SK-N-SH (cell line): ENCODE measurements around the gene RAB22A. TPM values are rescaled to one million over a fixed set of nuclear protein-coding genes. Genes with fewer than 3 reads are reported as not detected.
A peak's percentile ranks its signal among the peaks of the same experiment; 100 is the strongest.

ENCODE experiments used
- CTCF ChIA-PET: fragments of 300-600, 350-600 bp; formaldehyde crosslinking; extraction: SDS; loops from one replicate; lab custom pipeline; 2021; lab: Yijun Ruan, JAX
- POLR2A ChIA-PET: fragments of 350-600 bp; sonication (Branson Sonifier 250); formaldehyde crosslinking; extraction: SDS; loops from one replicate; lab custom pipeline; 2020; ENCODE audit warnings: antibody characterized with exemption, inconsistent platforms; lab: Yijun Ruan, JAX
- DNase-seq: peaks from one replicate; pipeline ENCODE4 v3.0.0; 2012
- H2AFZ ChIP-seq: fragments of 200-600 bp; sonication (generic); 2 replicates; pipeline ENCODE4 v1.8.1; 2016; ENCODE audit warnings: antibody characterized with exemption, mild to moderate bottlenecking, low read depth
- H3F3A ChIP-seq: fragments of 200-600 bp; sonication (generic); replicated peaks from 2 replicates; pipeline ENCODE3; 2016; ENCODE audit warnings: antibody characterized with exemption, mild to moderate bottlenecking; ENCODE audit not compliant: insufficient read depth
- H3K27ac ChIP-seq, 2 experiments: fragments of 200-500 bp in 1 of 2; fragments of 200-600 bp in 1 of 2; sonication (Bioruptor generic) in 1 of 2; sonication (generic), shearing (Covaris generic) in 1 of 2; 2 replicates each; pipeline versions ENCODE4 v1.5.1 to v1.6.1; 2014 to 2016; ENCODE audit warnings: low read depth in 2 of 2, inconsistent platforms in 1 of 2, low read length in 1 of 2, mild to moderate bottlenecking in 1 of 2, mixed read lengths in 1 of 2
- H3K27me3 ChIP-seq: fragments of 200-600 bp; sonication (generic), shearing (Covaris generic); 2 replicates; pipeline ENCODE4 v1.6.1; 2016; ENCODE audit warnings: mixed run types; ENCODE audit not compliant: insufficient read depth
- H3K36me3 ChIP-seq, 2 experiments: fragments of 200-500 bp in 1 of 2; fragments of 200-600 bp in 1 of 2; sonication (Bioruptor generic) in 1 of 2; sonication (generic) in 1 of 2; replicated peaks in 1 of 2; 2 replicates each; pipeline versions ENCODE3 to v1.5.1; 2014 to 2016; ENCODE audit warnings: low read length in 1 of 2, mild to moderate bottlenecking in 1 of 2; ENCODE audit not compliant: insufficient read depth in 2 of 2, control insufficient read depth in 1 of 2
- H3K4me1 ChIP-seq, 2 experiments: fragments of 200-500 bp in 1 of 2; fragments of 200-600 bp in 1 of 2; sonication (Bioruptor generic) in 1 of 2; sonication (generic), shearing (Covaris generic) in 1 of 2; 2 replicates each; pipeline versions ENCODE4 v1.5.1 to v1.6.1; 2014 to 2016; ENCODE audit warnings: low read depth in 1 of 2, low read length in 1 of 2, mixed run types in 1 of 2; ENCODE audit not compliant: insufficient read depth in 2 of 2, control insufficient read depth in 1 of 2
- H3K4me2 ChIP-seq: fragments of 200-600 bp; sonication (generic), shearing (Covaris generic); 2 replicates; pipeline ENCODE4 v1.6.1; 2017; ENCODE audit warnings: mixed run types
- H3K4me3 ChIP-seq, 2 experiments: fragments of 200-500 bp in 1 of 2; fragments of 200-600 bp in 1 of 2; sonication (Bioruptor generic) in 1 of 2; sonication (generic), shearing (Covaris generic) in 1 of 2; 2 replicates each; pipeline versions ENCODE4 v1.5.1 to v1.8.1; 2014 to 2016; ENCODE audit warnings: low read depth in 2 of 2, inconsistent platforms in 1 of 2, low read length in 1 of 2, mild to moderate bottlenecking in 1 of 2, mixed read lengths in 1 of 2, moderate library complexity in 1 of 2
- H3K79me2 ChIP-seq: fragments of 200-600 bp; sonication (generic); 2 replicates; pipeline ENCODE4 v1.8.1; 2017; ENCODE audit warnings: mild to moderate bottlenecking; ENCODE audit not compliant: insufficient read depth
- H3K9ac ChIP-seq: fragments of 200-600 bp; sonication (generic); 2 replicates; pipeline ENCODE4 v1.6.1; 2017; ENCODE audit warnings: mixed run types
- H3K9me2 ChIP-seq: fragments of 200-600 bp; sonication (generic); 2 replicates; pipeline ENCODE4 v1.6.1; 2017; ENCODE audit warnings: mixed run types
- H3K9me3 ChIP-seq: fragments of 200-600 bp; sonication (generic); 2 replicates; pipeline ENCODE4 v1.6.1; 2017; ENCODE audit warnings: mixed run types, mild to moderate bottlenecking, moderate library complexity
- H4K20me1 ChIP-seq: fragments of 200-600 bp; sonication (generic); 2 replicates; pipeline ENCODE4 v1.6.1; 2017; ENCODE audit warnings: mild to moderate bottlenecking, mixed run types; ENCODE audit not compliant: insufficient read depth
- CHD2 ChIP-seq: fragments of 150-350 bp; IDR thresholded peaks from 2 replicates; pipeline ENCODE4 v1.6.1; 2018; ENCODE audit warnings: low read length; ENCODE audit not compliant: partially characterized antibody
- ELF1 ChIP-seq: IDR thresholded peaks from 2 replicates; pipeline ENCODE4 v1.4.0; 2012
- FOSL2 ChIP-seq: IDR thresholded peaks from 2 replicates; pipeline ENCODE4 v1.4.0; 2012; ENCODE audit warnings: low read depth, mild to moderate bottlenecking, moderate library complexity, borderline replicate concordance
- FOXJ3 ChIP-seq: sonication (generic); formaldehyde crosslinking; IDR thresholded peaks from 2 replicates; pipeline ENCODE4 v1.5.1; 2020; ENCODE audit warnings: mild to moderate bottlenecking, missing genetic modification reagents
- FOXM1 ChIP-seq: IDR thresholded peaks from 2 replicates; pipeline ENCODE4 v1.4.0; 2012; ENCODE audit warnings: low read depth, mild to moderate bottlenecking
- JUND ChIP-seq: IDR thresholded peaks from 2 replicates; pipeline ENCODE4 v1.4.0; 2012
- MAX ChIP-seq: IDR thresholded peaks from 2 replicates; pipeline ENCODE4 v1.4.0; 2012; ENCODE audit warnings: low read depth
- MEF2A ChIP-seq: IDR thresholded peaks from 2 replicates; pipeline ENCODE4 v1.4.0; 2012; ENCODE audit warnings: low read depth, borderline replicate concordance
- MXI1 ChIP-seq: IDR thresholded peaks from 2 replicates; pipeline ENCODE4 v1.6.1; 2012; ENCODE audit warnings: mild to moderate bottlenecking, low read depth, low read length, improper control_type of control experiment
- RCOR1 ChIP-seq: fragments of 150-350 bp; IDR thresholded peaks from 2 replicates; pipeline ENCODE4 v1.6.1; 2017; ENCODE audit warnings: antibody characterized with exemption, low read length
- REST ChIP-seq: IDR thresholded peaks from 2 replicates; pipeline ENCODE4 v1.6.1; 2012; ENCODE audit warnings: mild to moderate bottlenecking, low read depth, low read length, moderate library complexity
- RXRA ChIP-seq: IDR thresholded peaks from 2 replicates; pipeline ENCODE4 v1.4.0; 2012; ENCODE audit warnings: low read depth, mild to moderate bottlenecking, borderline replicate concordance
- TCF12 ChIP-seq: IDR thresholded peaks from 2 replicates; pipeline ENCODE4 v1.4.0; 2012
- YY1 ChIP-seq: IDR thresholded peaks from 2 replicates; pipeline ENCODE4 v1.4.0; 2012; ENCODE audit warnings: low read depth, mild to moderate bottlenecking
- ZBTB33 ChIP-seq: IDR thresholded peaks from 2 replicates; pipeline ENCODE4 v1.4.0; 2012; ENCODE audit warnings: low read depth, borderline replicate concordance
- WGBS: methylation state at CpG from one replicate; pipeline ENCODE4 v1.1.6; 2017; ENCODE audit warnings: low lambda C conversion rate; 5-methylcytosine and 5-hydroxymethylcytosine counted together
- polyA plus RNA-seq, 3 experiments: library from polyadenylated mRNA; depleted of rRNA; stranded (reverse); fragments of >200 nt; gene quantifications; 2 replicates each; pipeline ENCODE4 v1.2.3, GENCODE V29; 2012

RAB22A gene
- polyA plus RNA-seq, 1 of the 3 experiments (the other 2 are of a cell fraction) = 10.7 TPM

GRCh38 chr20:58384821-58385220 lies 75.3 kb downstream of the RAB22A start:
- H3K4me1 ChIP-seq = peaks cover 0 to 2% of the 10 kb centered on the region in 2 experiments; a peak in 3 of 4 replicates
- no peaks in the 10 kb centered on the region for H3K27me3 ChIP-seq
- no peak overlapping the region for H3K4me3 ChIP-seq
- H3K27ac ChIP-seq = peak overlapping the region in 1 of 2 experiments; percentile 44; a peak in 1 of 4 replicates
- TF ChIP-seq MAX (no peak), RXRA (no peak), FOXM1 (no peak), FOXJ3 (CRISPR knock-in tag) (no peak), MEF2A (no peak), YY1 (no peak), ELF1 (no peak), FOSL2 (no peak), MXI1 (no peak), CHD2 (no peak), REST (no peak), TCF12 (no peak), RCOR1 (no peak), ZBTB33 (no peak), JUND (no peak)
- 81% methylated on average over 5 of the region's 5 CpGs for WGBS
- H3K79me2 ChIP-seq = peaks cover 7% of the 10 kb centered on the region
- no peak overlapping the region for H2AFZ ChIP-seq
- peaks cover 0 to 4% of the 10 kb centered on the region in 2 experiments for H3K36me3 ChIP-seq
- no peaks in the 10 kb centered on the region for H4K20me1 ChIP-seq
- peaks cover 11% of the 10 kb centered on the region for H3F3A ChIP-seq
- POLR2A ChIA-PET = no interaction called here
- peaks cover 11% of the 10 kb centered on the region for H3K9me3 ChIP-seq
- H3K9me2 ChIP-seq = no peaks in the 10 kb centered on the region
- no peak overlapping the region for H3K9ac ChIP-seq
- CTCF ChIA-PET = no interaction called here
- no peak for DNase-seq
- no peak overlapping the region for H3K4me2 ChIP-seq
